Measurements from ENCODE around the gene IMPA2. TPM values are rescaled to one million over a fixed set of nuclear protein-coding genes. Genes with fewer than 3 reads are reported as not detected.
"Not testable (repeated sequence)": the region's sequence is repeated elsewhere in the genome, so short reads cannot be mapped to it uniquely, and the experiment has no call there.

IMPA2 gene
- total RNA-seq, 4 donors from 2014 or later: 50.1 to 290 (median 84.6) TPM

- TF ChIP-seq POLR2AphosphoS5 (IDR thresholded peaks at IDR 0.05): no peak
- no peak for TF ChIP-seq POLR2A (IDR thresholded peaks at IDR 0.05)
- no peak for TF ChIP-seq EP300 (IDR thresholded peaks at IDR 0.05; ENCODE audit: low read depth)
- TF ChIP-seq, protein P1, sequence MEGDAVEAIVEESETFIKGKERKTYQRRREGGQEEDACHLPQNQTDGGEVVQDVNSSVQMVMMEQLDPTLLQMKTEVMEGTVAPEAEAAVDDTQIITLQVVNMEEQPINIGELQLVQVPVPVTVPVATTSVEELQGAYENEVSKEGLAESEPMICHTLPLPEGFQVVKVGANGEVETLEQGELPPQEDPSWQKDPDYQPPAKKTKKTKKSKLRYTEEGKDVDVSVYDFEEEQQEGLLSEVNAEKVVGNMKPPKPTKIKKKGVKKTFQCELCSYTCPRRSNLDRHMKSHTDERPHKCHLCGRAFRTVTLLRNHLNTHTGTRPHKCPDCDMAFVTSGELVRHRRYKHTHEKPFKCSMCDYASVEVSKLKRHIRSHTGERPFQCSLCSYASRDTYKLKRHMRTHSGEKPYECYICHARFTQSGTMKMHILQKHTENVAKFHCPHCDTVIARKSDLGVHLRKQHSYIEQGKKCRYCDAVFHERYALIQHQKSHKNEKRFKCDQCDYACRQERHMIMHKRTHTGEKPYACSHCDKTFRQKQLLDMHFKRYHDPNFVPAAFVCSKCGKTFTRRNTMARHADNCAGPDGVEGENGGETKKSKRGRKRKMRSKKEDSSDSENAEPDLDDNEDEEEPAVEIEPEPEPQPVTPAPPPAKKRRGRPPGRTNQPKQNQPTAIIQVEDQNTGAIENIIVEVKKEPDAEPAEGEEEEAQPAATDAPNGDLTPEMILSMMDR (IDR thresholded peaks at IDR 0.05): no peak
- WGBS, 2 donors (ENCODE audit: low coverage in 1 of 2): 62 to 84% methylated on average over 3 to 8 of the region's 27 CpGs
- peak; percentile 26 for DNase-seq
- Histone ChIP-seq H3K9me3 (no peaks in the 10 kb centered on the region), H3K36me3 (no peaks in the 10 kb centered on the region), H3K27me3 (no peaks in the 10 kb centered on the region), H3K4me1 (peaks cover 0 to 12% (median 10%) of the 10 kb centered on the region in 4 donors), H3K4me3 (peak overlapping the region; percentile 3 to 65 (median 43)), H3K27ac (peak overlapping the region in 1 of 4 donors; percentile 36)
- intact Hi-C loops (cut with DNase I; ENCODE audit: low total_unique reads): loop anchor here (5.0 kb wide), 1 partner anchor 101 kb away; no protein-coding TSS in a partner anchor
- in situ Hi-C loops (cut with MboI; ENCODE audit: low pct_ligation_motif_present in 1 of 4, low pct_unique_long_range_greater_than_20kb in 1 of 4, low sequenced_read_pairs in 3 of 4): loop anchor here (10.0 to 25.0 kb wide), 4 partner anchors 93 to 303 kb away; no protein-coding TSS in a partner anchor
Observed at GRCh38 chr18:12038082-12038638, 56.9 kb downstream of the IMPA2 start.

DNA sequence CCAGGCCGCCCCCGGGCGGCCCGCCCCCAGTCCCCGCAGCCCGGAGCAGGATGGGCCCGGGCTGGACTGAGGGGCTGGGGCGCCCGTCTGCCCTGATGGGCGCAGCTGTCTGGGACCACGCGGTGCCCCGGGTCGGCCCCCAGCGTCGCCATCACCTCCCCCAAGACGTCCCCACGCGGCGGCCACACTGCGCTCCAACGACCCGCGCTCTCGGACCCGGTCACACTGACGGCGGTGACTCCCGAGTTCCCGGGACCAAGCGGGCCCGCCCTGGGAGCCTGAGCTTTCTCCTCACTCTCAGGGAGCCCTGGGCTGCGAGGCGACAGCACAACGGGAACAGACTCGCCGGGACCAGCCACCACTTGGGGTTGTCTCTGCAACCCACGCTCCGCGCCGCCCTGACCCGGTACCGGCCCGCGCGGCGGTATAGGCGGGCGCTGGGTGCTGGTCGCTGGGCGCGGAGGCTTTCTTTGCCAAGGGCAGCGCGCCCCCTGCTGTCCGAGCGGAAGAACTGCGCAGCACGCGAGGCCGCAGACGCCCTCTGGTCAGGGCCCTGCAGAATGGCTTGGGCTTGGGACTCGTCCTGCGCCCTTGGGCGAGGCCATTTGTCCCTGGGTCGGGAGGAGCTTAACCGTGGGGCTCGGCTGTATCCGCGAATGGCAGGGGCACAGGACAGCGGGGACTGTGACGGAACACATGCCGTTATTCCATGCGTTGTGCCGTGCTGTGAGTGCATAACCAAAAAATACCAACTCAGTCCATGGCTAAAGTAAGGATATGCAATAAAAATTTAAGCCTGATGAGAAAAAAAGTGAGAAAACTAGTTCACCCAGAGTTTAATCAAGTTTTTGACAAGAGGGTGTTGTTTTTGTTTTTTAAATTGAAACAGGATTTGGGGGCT is 57.6 kb downstream of the IMPA2 start:
- H3K4me1 ChIP-seq: peaks cover 0 to 12% (median 10%) of the 10 kb centered on the region in 4 donors
- H3K9me3 ChIP-seq: no peaks in the 10 kb centered on the region
- TF ChIP-seq, protein P1 (IDR thresholded peaks at IDR 0.05): peak; percentile 98 to 99 (median 98)
- no peak for TF ChIP-seq POLR2A (IDR thresholded peaks at IDR 0.05)
- peak in 1 of 3 donors; percentile 54 for TF ChIP-seq POLR2AphosphoS5 (IDR thresholded peaks at IDR 0.05)
- TF ChIP-seq EP300 (IDR thresholded peaks at IDR 0.05; ENCODE audit: low read depth): no peak
- peak overlapping the region; percentile 3 to 65 (median 43) for H3K4me3 ChIP-seq
- in situ Hi-C loops (cut with MboI; ENCODE audit: low pct_ligation_motif_present in 1 of 4, low pct_unique_long_range_greater_than_20kb in 1 of 4, low sequenced_read_pairs in 3 of 4): loop anchor here (10.0 to 25.0 kb wide), 4 partner anchors 94 to 304 kb away; no protein-coding TSS in a partner anchor
- WGBS, 2 donors (ENCODE audit: low coverage in 1 of 2): 1 to 5% methylated on average over 11 to 60 of the region's 74 CpGs
- peak overlapping the region in 3 of 4 donors; percentile 4 to 36 (median 33) for H3K27ac ChIP-seq
- H3K27me3 ChIP-seq: no peaks in the 10 kb centered on the region
- no peaks in the 10 kb centered on the region for H3K36me3 ChIP-seq
- DNase-seq: peak; percentile 89
- intact Hi-C loops (cut with DNase I; ENCODE audit: low total_unique reads): loop anchor here (5.0 kb wide), 1 partner anchor 102 kb away; no protein-coding TSS in a partner anchor

GRCh38 chr18:12039540-12039930 is 58.2 kb downstream of the IMPA2 start:
- not testable (repeated sequence) for DNase-seq, H3K9me3 ChIP-seq, H3K4me3 ChIP-seq, H3K27me3 ChIP-seq, H3K27ac ChIP-seq, H3K36me3 ChIP-seq
- peaks cover 0 to 12% (median 10%) of the 10 kb centered on the region in 4 donors for H3K4me1 ChIP-seq
- intact Hi-C loops (cut with DNase I; ENCODE audit: low total_unique reads): loop anchor here (5.0 kb wide), 1 partner anchor 102 kb away; no protein-coding TSS in a partner anchor
- in situ Hi-C loops (cut with MboI; ENCODE audit: low pct_ligation_motif_present in 1 of 4, low pct_unique_long_range_greater_than_20kb in 1 of 4, low sequenced_read_pairs in 3 of 4): loop anchor here (10.0 to 25.0 kb wide), 4 partner anchors 95 to 305 kb away; no protein-coding TSS in a partner anchor
- WGBS, 2 donors (ENCODE audit: low coverage in 1 of 2): 63 to 70% methylated on average over 3 to 6 of the region's 6 CpGs

- in situ Hi-C loops (cut with MboI; ENCODE audit: low pct_ligation_motif_present in 1 of 4, low pct_unique_long_range_greater_than_20kb in 1 of 4, low sequenced_read_pairs in 3 of 4): loop anchor here in 3 of 4 donors (25.0 kb wide), 1 partner anchor 304 kb away; no protein-coding TSS in a partner anchor
- intact Hi-C loops (cut with DNase I; ENCODE audit: low total_unique reads): no loop called here
- Histone ChIP-seq H3K4me1 (peaks cover 0 to 12% (median 10%) of the 10 kb centered on the region in 4 donors), H3K27ac (no peak overlapping the region), H3K4me3 (no peak overlapping the region), H3K9me3 (no peaks in the 10 kb centered on the region), H3K27me3 (no peaks in the 10 kb centered on the region), H3K36me3 (no peaks in the 10 kb centered on the region)
- 60 to 61% methylated on average over 5 of the region's 5 CpGs for WGBS, 2 donors (ENCODE audit: low coverage in 1 of 2)
- no peak for TF ChIP-seq POLR2AphosphoS5 (IDR thresholded peaks at IDR 0.05)
- TF ChIP-seq, protein P1 (IDR thresholded peaks at IDR 0.05): no peak
- TF ChIP-seq EP300 (IDR thresholded peaks at IDR 0.05; ENCODE audit: low read depth): no peak
- TF ChIP-seq POLR2A (IDR thresholded peaks at IDR 0.05): no peak
- no peak for DNase-seq
Observed at GRCh38 chr18:12041561-12041960, 60.3 kb downstream of the IMPA2 start.
